HTR-8/SVneo (cell line): ENCODE results near the gene SHOC2.
A peak's percentile ranks its signal among the peaks of the same experiment; 100 is the strongest.

Experiments
- DNase-seq: peaks from one replicate; pipeline ENCODE4 v3.0.0; 2011; ENCODE audit warnings: low spot score, mixed read lengths; ENCODE audit not compliant: insufficient read length
- FAIRE-seq: peaks from 2 replicates; lab custom pipeline; 2011; peaks lifted over from hg19 to GRCh38; lab: Jason Lieb, UNC

SHOC2 gene

GRCh38 chr10:110977662-110978061 is 58.3 kb downstream of the SHOC2 start:
- DNase-seq, result no peak
- no peak for FAIRE-seq

- no peak for DNase-seq
- FAIRE-seq, result no peak
Observed at GRCh38 chr10:110978204-110978603, 58.8 kb downstream of the SHOC2 start.

- FAIRE-seq, result no peak
Observed at GRCh38 chr10:110979611-110980010, 60.2 kb downstream of the SHOC2 start.

GRCh38 chr10:110980807-110981206 is 61.4 kb downstream of the SHOC2 start:
- DNase-seq, result no peak
- FAIRE-seq, result no peak

More at GRCh38 chr10:110979611-110980010, 60.2 kb downstream of the SHOC2 start:
- no peak for DNase-seq

- FAIRE-seq, result no peak
- DNase-seq, result no peak
Observed at GRCh38 chr10:110983466-110983865, 64.1 kb downstream of the SHOC2 start.

GRCh38 chr10:110985497-110986275 is 66.3 kb downstream of the SHOC2 start:
- DNase-seq (no peak), FAIRE-seq (no peak)

GRCh38 chr10:110989016-110989415 is 69.6 kb downstream of the SHOC2 start:
- FAIRE-seq (no peak), DNase-seq (no peak)

- DNase-seq (no peak), FAIRE-seq (no peak)
Observed at GRCh38 chr10:110992006-110992800, 72.8 kb downstream of the SHOC2 start.

- FAIRE-seq (no peak), DNase-seq (peak; percentile 7)
Observed at GRCh38 chr10:110993024-110993693, 73.8 kb downstream of the SHOC2 start.

- DNase-seq (no peak), FAIRE-seq (no peak)
Observed at GRCh38 chr10:110994406-110995086, 75.1 kb downstream of the SHOC2 start.

GRCh38 chr10:110995301-110995700 is 75.9 kb downstream of the SHOC2 start:
- FAIRE-seq (no peak), DNase-seq (no peak)

- DNase-seq, result no peak
- FAIRE-seq, result no peak
Observed at GRCh38 chr10:110996256-110996655, 76.9 kb downstream of the SHOC2 start.

GRCh38 chr10:111004016-111004415 is 84.6 kb downstream of the SHOC2 start:
- no peak for FAIRE-seq
- no peak for DNase-seq

GRCh38 chr10:111007486-111007885 is 88.1 kb downstream of the SHOC2 start:
- DNase-seq (no peak), FAIRE-seq (no peak)

GRCh38 chr10:111015181-111015580 is 95.8 kb downstream of the SHOC2 start:
- DNase-seq, result no peak
- FAIRE-seq, result no peak

- DNase-seq (no peak), FAIRE-seq (no peak)
Observed at GRCh38 chr10:111017098-111017497, 97.7 kb downstream of the SHOC2 start.

GRCh38 chr10:111018021-111018420 is 98.6 kb downstream of the SHOC2 start:
- DNase-seq, result no peak
- no peak for FAIRE-seq

GRCh38 chr10:111023060-111023459 is 103.7 kb downstream of the SHOC2 start:
- no peak for DNase-seq
- FAIRE-seq, result no peak

- no peak for DNase-seq
- no peak for FAIRE-seq
Observed at GRCh38 chr10:111030042-111030750, 110.8 kb downstream of the SHOC2 start.
